NCI-H526 (cell line): ENCODE results near the gene BRCC3.

Experiments used
- DNase-seq, 2 experiments: peaks; one replicate each; lab custom pipeline; 2025; lab: John Stamatoyannopoulos, UW

BRCC3 gene

GRCh38 chrX:155056877-155057792, 14.2 kb upstream of the BRCC3 start:
- DNase-seq: peak; percentile 70 to 84

DNA sequence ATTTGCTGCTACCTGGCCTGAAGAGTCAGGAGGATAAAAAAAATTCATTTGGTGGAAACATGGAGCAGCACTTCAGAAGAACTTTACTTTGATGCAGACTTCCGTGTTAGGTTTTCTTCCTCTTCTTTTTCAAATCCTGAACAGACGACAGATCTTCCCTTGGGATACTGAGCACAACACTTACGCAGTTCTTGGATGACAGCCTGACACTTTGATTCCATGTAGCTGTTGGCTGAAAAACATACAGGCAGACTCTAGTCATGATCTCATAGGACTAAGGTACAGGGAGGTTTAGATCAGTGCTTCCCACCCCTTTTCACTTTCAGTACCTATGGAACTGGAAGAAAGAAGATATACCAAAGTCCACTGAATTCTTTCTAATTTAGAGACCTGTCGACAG, 9.5 kb upstream of the BRCC3 start:
- DNase-seq: no peak

GRCh38 chrX:155065035-155065734, 6.1 kb upstream of the BRCC3 start:
- DNase-seq: no peak

- no peak for DNase-seq
Measured at GRCh38 chrX:155068165-155068564, 3.1 kb upstream of the BRCC3 start.

- no peak for DNase-seq
Measured at GRCh38 chrX:155069414-155069813, 1.9 kb upstream of the BRCC3 start.

DNA sequence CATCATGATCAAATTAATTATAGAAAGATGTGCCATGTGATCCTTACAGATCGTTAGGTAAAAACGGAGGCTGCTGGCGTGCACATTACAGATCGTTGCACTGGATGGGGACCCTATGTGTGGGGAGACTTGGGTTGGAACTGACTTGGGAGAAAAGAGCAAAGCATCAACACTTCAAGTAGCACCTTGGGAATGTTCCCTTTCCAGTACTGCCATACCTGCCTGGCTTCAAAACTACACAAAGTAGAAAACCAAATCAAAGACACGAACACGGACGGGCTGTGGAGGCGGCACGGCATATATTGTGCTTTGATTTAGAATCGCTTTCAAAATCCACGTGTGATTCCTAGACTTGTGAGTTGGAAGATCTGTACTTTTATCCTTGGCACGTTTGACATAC, 1.3 kb upstream of the BRCC3 start:
- DNase-seq: peak in 1 of 2 experiments; percentile 39

- peak in 1 of 2 experiments; percentile 61 for DNase-seq
Measured at GRCh38 chrX:155070663-155070974, 689 bp upstream of the BRCC3 start.

DNA sequence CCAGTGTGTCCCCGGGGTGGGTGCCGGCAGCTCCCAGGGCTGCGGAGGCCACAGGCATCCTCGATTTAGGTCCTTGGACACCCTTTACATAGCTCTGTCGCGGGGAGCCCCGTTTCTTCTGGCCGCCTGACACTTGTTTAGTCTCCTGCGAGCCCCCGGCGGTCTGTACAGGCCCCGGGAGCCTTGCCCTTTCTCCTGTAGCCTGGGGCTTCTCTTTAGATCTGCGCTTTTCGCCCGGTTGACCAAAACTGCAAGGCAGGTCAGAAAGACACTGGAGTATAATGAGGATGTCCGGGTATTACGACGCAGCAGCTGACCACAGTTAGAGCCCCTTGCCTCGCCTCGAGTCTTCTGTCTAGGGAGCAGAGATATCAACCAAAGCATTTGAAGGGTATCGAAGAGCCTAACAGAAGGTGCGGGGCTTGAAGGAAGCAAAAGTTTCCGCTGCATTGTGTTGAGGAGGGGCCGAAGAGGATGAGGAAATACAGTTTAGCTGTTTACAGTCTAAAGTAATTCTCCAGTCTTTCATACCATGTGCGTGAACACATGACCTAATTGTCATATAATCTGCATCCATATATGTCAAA, 479 bp downstream of the BRCC3 start:
- peak; percentile 41 to 70 for DNase-seq

DNA sequence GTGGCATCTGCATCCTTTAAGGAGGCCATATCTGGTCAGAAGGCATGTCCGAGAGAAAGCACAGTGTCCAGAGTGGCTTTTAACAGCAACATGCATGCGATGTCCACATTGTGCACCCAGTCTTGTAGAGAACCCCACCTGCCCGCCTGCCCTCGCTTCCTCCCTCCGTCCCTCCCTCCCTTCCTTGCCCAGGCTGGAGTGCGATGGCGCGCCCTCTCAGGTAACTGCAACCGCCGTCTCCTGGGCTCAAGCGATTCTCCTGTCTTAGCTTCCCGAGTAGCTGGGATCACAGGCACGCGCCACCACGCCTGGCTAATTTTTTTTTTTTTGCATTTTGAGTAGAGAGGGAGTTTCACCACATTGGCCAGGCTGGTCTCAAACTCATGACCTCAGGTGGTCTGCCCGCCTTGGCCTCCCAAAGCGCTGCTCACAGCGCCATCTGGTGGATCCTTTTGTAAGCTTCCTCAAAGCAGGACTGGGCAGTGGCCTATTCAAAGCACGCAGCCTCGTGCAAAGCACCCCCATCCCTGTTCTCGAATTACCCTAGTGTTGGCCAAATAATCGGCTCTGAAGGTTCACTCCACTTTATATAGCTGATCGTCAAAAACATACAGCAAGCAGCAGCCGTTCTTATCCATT, 15.0 kb downstream of the BRCC3 start:
- DNase-seq: peak; percentile 18 to 70

DNA sequence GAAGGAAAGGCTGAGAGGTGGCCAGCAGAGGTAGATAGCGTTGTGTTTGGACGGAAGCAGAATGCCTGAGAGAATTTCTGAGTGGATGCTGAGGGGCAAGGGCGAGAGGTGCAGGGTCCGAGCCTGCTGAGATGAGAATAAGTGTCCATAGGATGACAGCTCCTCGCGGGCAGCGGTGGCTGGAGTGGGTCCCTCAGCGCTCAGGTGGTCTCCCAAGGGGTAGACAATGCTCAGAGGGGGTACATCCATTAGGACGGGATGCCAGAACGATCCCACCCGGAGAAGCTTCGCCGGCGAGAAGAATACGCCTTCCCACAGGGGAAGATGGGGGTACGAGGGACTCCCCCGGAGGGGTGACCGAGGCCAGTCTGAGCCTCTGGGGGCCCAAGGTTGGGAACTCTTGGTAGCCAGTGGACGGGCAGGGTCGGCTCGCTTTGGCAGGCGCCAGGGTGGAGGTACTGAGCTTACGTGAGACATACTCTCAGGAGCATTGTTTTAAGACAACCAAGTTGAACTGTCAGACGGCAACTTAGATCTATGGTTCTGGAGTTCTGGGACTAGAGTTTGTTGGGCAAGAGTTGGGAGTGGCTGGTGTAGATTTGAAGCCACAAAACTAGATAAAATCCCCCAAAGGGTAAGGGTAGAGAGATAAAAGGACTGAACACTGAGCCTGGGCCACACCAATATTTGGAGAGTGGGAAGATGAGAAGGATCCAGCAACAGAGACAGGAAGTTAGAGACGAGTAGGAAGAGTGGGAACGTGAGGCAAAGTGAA, 15.8 kb downstream of the BRCC3 start:
- DNase-seq: no peak

GRCh38 chrX:155094468-155095061, 23.3 kb downstream of the BRCC3 start:
- peak; percentile 51 to 78 for DNase-seq

GRCh38 chrX:155105919-155106318, 34.6 kb downstream of the BRCC3 start:
- DNase-seq: no peak

GRCh38 chrX:155108427-155108826, 37.1 kb downstream of the BRCC3 start:
- DNase-seq: no peak

DNA sequence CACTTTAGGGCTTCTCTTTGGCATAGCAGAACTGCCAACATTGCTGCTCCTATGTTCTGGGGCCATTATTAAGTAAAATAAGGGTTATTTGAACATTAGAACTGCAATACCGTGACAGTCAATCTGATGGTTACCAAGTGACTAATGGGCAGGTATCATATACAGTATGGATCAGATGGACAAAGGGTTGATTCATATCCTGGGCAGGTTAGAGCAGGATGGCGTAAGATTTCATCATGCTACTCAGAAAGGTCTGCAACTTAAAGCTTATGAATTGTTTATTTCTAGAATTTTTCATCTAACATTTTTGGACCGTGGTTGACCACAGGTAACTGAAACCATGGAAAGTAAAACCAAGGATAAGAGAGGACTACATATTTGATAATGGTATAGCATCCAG, 40.9 kb downstream of the BRCC3 start:
- DNase-seq: no peak

DNA sequence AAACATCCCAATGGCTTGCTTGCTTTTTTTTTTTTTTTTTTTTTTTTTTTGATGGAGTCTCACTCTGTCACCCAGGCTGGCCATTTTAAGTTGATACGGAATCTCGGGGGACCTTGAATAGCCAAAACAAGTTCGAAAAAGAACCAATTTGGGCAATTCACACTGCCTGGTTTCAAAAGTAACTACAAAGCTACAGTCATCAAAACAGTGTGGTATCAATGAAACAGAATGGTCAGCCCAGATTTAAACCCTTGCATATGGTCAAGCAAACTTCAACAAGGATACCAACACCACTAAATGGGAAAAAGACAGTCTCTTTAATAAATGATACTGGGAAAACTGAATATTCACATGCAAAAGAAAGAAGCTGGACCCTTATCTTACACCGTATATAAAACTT, 41.8 kb downstream of the BRCC3 start:
- DNase-seq: no peak

- no peak for DNase-seq
Measured at GRCh38 chrX:155115174-155115819, 44.0 kb downstream of the BRCC3 start.

- DNase-seq: no peak
Measured at GRCh38 chrX:155127465-155127864, 56.2 kb downstream of the BRCC3 start.

DNA sequence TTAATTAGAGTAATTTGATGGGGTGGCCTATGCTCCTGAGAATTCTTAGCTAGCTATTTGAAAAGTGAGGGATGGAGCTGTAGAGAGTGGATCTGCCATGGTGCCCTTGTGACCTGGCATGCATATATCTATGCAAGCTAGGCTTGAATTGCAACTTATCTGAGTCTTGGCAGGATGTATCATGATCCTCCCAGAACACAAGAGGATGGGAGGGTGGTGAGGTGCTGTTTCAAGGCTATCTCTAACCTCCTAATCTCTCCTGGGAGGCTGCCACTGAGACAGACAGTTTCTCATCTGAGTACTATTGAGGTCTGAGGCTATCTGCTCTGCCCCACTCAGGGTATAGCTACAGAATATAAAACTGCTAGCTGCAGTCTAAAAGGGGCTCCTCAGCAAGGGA, 56.6 kb downstream of the BRCC3 start:
- no peak for DNase-seq

DNA sequence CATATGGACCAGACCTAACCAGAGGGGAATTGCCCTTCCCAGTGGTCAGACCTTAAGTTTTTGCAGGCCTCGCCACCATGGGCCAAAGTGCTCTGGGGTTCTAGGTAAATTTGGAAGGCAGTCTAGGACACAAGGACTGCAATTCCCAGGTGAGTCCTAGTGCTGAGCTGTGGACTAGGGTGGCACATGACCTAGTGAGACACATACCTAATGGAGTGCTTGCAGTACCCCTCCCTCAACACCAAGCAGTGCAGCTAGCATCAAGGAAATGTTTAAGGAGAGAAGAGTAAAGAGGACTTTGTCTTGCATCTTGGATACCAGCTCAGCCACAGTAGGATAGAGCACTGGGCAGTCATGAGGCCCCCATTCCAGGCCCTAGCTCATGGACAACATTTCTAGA, 60.8 kb downstream of the BRCC3 start:
- DNase-seq: no peak

- no peak for DNase-seq
Measured at GRCh38 chrX:155134255-155134654, 62.9 kb downstream of the BRCC3 start.
